Stimulated activated CD4-positive, alpha-beta T cell treated with anti-CD3 and anti-CD28 coated beads, Interleukin-4, amount 100 ng/mL, for 24 hours (primary cell): ENCODE results near the gene SRCAP.
A peak's percentile ranks its signal among the peaks of the same experiment; 100 is the strongest.

Experiments used
- DNase-seq: peaks from one replicate; pipeline ENCODE4 v3.0.0-alpha.2; 2020

The SRCAP gene

GRCh38 chr16:30760577-30761426 lies 61.8 kb downstream of the SRCAP start:
- no peak for DNase-seq

GRCh38 chr16:30761427-30761927 lies 62.5 kb downstream of the SRCAP start:
- DNase-seq, result peak; percentile 56

GRCh38 chr16:30761928-30762902 lies 63.2 kb downstream of the SRCAP start, which contains the start of the genes CFAP119 and RNF40:
TSS of gene CFAP119 (minus strand) at chr16:30762062. CDS start at chr16:30761748, 314 bp downstream.
TSS of gene RNF40 (plus strand) at chr16:30762322. CDS start at chr16:30762546, 224 bp downstream.
- peak; percentile 93 for DNase-seq

DNA sequence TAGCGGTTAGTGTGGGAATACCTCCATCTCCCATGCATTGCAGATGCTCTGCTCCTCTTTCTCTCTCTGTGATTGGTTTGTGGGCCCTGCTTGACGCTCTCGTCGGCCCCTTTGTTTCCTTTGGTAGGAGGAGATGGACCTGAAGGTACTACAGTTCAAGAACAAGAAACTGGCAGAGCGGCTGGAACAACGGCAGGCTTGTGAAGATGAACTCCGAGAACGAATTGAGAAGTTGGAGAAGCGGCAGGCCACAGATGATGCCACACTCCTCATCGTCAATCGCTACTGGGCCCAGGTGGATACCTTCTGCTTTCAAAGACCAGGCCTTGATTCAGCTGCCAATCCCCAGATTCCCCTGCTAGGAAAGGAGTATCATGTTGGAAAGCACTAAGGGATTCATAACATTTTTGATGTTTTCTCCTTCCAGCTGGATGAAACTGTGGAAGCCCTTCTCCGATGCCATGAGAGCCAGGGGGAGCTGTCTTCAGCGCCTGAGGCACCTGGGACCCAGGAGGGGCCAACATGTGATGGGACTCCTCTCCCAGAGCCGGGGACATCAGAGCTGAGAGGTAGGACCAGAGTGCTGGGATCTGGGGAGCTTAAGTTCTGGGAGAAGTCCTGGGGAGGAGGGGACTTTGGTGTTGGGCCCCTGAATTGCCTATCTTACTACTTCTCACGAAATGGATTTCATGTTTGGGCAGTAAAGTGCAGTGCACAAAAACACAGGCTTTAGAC lies 64.2 kb downstream of the SRCAP start:
- DNase-seq, result no peak

DNA sequence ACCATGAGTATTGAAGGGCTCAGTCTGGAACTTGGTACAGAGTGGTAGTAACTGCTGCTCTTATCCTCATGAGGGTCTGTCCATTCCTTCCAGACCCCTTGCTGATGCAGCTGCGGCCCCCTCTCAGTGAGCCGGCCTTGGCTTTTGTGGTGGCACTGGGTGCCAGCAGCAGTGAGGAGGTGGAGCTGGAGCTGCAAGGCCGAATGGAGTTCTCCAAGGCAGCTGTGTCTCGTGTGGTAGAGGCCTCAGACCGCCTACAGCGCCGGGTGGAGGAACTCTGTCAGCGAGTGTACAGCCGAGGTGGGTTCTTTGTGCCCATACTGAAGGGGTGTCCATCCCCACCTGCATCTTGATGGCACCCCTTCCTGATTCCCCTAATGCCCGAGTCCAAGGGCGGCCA lies 65.1 kb downstream of the SRCAP start:
- DNase-seq, result no peak

GRCh38 chr16:30764816-30765465 lies 66.0 kb downstream of the SRCAP start:
- DNase-seq, result no peak

GRCh38 chr16:30766206-30766932 lies 67.4 kb downstream of the SRCAP start:
- DNase-seq, result no peak

DNA sequence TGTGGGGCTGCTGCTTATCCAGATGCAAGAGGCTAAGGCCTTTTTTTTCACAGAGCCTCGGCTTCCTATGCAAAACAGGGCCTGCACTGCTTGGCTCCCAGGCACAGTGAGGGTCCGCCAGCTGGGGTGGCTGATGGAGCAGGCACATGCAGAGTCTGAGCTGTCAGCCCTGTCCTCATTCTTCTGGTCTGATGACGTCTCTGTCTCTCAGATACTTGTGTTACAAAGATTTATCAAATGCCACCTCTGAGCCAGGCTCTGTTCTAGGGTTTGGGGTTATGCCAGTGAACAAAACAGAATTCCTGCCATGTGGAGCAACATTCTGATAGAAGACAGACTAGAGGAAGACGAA lies 67.9 kb downstream of the SRCAP start:
- DNase-seq, result no peak

DNA sequence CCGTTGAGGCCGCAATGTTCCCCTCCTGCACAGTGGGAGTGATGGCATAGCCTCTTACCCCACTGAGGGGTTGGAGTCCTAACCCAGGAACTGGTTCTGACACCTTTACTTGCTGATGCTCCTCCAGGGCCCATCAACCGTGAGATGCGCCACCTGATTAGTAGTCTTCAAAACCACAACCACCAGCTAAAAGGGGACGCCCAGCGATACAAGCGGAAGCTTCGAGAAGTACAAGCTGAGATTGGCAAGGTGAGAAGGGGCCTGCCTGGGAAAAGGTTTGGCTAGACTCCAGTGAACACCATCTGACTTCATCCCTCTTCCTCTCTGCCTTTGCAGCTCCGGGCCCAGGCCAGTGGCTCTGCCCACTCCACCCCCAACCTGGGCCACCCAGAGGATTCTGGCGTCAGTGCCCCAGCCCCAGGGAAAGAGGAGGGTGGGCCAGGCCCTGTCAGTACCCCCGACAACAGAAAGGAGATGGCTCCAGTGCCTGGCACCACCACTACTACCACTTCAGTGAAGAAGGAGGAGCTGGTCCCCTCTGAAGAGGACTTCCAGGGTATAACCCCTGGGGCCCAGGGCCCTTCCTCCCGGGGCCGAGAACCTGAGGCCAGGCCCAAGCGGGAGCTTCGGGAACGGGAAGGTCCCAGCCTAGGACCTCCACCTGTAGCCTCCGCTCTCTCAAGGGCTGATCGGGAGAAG lies 68.9 kb downstream of the SRCAP start:
- DNase-seq, result no peak

GRCh38 chr16:30768583-30769181 lies 69.7 kb downstream of the SRCAP start:
- DNase-seq, result no peak

- DNase-seq, result no peak
Observed at GRCh38 chr16:30769379-30770089, 70.6 kb downstream of the SRCAP start.

DNA sequence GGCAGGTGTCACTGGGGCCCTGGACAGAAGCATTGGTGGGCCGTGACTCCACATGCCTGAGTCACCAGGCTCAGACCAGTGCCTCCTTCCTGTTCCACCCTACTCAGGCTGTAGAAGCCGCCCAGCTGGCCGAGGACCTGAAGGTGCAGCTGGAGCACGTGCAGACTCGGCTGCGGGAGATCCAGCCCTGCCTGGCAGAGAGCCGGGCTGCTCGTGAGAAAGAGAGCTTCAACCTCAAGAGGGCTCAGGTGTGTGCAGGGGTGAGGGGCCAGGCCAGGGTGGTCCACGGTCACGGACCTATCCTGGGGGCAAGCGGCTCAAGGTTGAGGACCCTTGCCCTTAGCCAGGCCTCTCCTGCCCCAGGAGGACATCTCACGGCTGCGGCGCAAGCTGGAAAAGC lies 72.8 kb downstream of the SRCAP start:
- no peak for DNase-seq

- DNase-seq, result no peak
Observed at GRCh38 chr16:30773826-30774225, 74.9 kb downstream of the SRCAP start.

DNA sequence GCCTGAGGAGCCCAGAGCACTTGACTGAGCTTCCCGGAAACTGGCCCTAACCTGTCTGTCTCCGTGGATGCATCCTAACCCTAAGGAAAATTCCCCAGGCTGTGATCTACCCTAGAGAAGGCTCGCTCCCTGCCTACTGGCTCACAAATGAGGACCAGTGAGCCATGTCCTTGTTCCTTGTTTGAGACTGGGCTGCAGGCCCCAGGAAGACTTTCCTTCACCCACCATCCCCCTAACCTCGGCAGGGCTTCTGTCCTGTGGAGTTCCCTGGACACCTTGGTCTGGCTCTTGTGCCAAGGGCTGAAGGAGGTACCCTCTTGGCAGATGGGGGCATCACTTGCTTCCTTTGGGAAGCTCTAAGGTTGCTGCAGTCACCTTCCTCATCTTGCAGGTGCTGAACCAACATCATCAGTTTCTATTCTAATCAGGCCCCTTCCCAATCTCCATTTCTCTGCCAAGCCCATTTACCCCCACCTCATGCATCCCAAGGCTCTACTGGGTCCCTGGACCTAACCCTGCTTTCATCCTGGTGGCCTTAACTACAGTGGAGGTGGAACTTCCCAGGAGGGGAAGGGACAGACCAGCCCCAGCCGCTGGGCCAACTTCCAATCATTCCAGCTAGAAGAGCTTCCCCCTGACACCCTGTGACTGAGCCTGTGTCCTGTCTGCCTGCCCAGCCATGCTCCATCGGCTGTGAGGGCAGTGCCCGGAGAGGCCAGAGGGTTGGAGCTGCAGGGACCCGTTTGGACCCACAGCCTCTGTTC lies 75.6 kb downstream of the SRCAP start:
- DNase-seq, result no peak

- DNase-seq, result no peak
Observed at GRCh38 chr16:30775131-30775391, 76.1 kb downstream of the SRCAP start.

DNA sequence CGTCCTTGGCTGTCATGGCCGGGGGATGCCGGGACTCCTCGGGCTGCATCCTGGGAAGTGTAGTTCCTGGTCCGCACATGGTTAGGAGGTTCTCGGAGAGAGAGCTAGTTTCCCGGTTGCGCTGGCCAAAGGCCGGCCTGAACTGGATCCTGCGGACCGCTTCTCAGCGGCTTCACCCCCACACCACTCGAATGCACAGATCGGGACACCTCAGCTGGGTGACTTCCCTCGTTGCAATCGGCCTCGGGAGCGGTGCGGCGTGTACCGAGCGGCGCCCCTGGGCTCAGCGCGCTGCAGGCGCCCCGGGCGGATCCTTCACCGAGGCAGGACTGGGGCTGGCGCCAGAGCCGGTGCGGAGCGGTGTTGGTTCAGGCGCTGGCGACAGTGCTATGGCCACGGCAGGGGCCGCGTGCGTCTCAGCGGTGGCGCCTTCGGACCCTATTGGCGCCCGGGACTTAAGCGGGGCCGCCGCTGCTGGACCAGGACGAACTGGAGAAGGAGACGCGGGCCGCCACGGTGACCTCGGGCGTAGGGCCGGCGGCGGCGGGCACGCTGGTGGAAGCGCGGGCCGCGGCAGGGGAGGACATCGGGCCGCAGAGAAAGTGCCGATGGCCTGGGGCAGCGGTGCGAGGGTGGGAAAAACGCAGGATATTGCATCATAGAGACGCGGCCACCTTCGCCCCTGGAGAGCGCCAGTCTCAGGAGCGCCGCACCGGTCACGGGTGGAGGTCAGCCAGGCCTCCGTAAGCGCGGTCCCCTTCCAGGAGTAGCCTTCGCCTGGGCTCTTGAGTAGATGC lies 76.6 kb downstream of the SRCAP start:
- DNase-seq, result peak; percentile 75

- DNase-seq, result no peak
Observed at GRCh38 chr16:30777591-30778297, 78.8 kb downstream of the SRCAP start.
